IMR-90 (cell line): ENCODE data around the gene PACSIN2.

Source experiments
- MAFK ChIP-seq: IDR thresholded peaks from 2 replicates; pipeline ENCODE4 v1.6.1; 2012; ENCODE audit warnings: low read depth, low read length, improper control_type of control experiment
- MXI1 ChIP-seq: IDR thresholded peaks from 2 replicates; pipeline ENCODE4 v1.6.1; 2012; ENCODE audit warnings: low read depth, mild to moderate bottlenecking, low read length, moderate library complexity, borderline replicate concordance
- POLR2A ChIP-seq: IDR thresholded peaks from 2 replicates; pipeline ENCODE4 v1.6.1; 2012; ENCODE audit warnings: mild to moderate bottlenecking, low read depth, low read length
- RAD21 ChIP-seq: IDR thresholded peaks from 2 replicates; pipeline ENCODE4 v1.6.1; 2012; ENCODE audit warnings: low read length, improper control_type of control experiment
- RCOR1 ChIP-seq: IDR thresholded peaks from 2 replicates; pipeline ENCODE4 v1.6.1; 2012; ENCODE audit warnings: mild to moderate bottlenecking, low read length, improper control_type of control experiment; ENCODE audit not compliant: insufficient replicate concordance
- RFX5 ChIP-seq: IDR thresholded peaks from 2 replicates; pipeline ENCODE4 v1.8.0; 2012; ENCODE audit warnings: low read depth, mild to moderate bottlenecking, low read length, moderate library complexity
- SMC3 ChIP-seq: fragments of 150-350 bp; IDR thresholded peaks from 2 replicates; pipeline ENCODE4 v1.6.1; 2016; ENCODE audit warnings: low read depth, mild to moderate bottlenecking, antibody characterized with exemption, low read length, moderate library complexity
- TF ChIP-seq, protein P1 (sequence below): conservative IDR thresholded peaks from 2 replicates; pipeline ENCODE4 v1.5.1; 2012; ENCODE audit warnings: mild to moderate bottlenecking, low read depth, low read length, improper control_type of control experiment
- TF ChIP-seq, protein P2 (sequence below): fragments of 150-350 bp; IDR thresholded peaks from 2 replicates; pipeline ENCODE4 v1.6.1; 2016; ENCODE audit warnings: low read depth, mild to moderate bottlenecking, low read length, moderate library complexity, borderline replicate concordance

DNA sequence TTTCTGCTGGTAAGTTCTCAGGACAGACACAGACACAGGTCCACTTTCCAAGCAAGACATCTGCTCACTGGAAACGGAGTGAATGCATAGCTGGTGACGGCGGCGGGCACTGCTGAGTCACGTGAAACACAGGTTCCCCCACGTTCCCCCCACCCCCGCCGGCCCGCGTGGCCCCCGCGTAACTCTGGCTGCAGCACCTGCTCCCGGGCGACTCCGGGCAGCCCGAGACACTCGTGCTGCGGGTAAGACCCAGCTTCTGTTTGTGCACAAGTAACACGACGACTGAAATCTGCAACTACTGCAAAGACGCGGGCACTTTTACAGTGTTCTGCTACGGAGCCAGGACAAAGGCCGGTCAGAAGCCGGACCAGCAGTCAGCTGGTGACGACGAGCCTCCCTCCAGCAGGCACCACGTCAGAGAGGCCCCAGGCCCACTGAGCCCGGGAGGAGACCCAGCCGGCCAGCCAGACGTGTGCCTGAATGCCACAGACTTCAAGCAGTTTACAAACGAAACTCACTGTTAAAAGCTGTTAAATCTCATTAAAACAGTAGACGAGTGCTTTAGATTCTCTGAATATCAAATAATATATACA lies 145.0 kb downstream of the PACSIN2 start:
- TF ChIP-seq SMC3 (no peak), MXI1 (no peak), POLR2A (no peak), RAD21 (no peak), RFX5 (no peak), RCOR1 (no peak), MAFK (no peak)
- TF ChIP-seq, protein P1, sequence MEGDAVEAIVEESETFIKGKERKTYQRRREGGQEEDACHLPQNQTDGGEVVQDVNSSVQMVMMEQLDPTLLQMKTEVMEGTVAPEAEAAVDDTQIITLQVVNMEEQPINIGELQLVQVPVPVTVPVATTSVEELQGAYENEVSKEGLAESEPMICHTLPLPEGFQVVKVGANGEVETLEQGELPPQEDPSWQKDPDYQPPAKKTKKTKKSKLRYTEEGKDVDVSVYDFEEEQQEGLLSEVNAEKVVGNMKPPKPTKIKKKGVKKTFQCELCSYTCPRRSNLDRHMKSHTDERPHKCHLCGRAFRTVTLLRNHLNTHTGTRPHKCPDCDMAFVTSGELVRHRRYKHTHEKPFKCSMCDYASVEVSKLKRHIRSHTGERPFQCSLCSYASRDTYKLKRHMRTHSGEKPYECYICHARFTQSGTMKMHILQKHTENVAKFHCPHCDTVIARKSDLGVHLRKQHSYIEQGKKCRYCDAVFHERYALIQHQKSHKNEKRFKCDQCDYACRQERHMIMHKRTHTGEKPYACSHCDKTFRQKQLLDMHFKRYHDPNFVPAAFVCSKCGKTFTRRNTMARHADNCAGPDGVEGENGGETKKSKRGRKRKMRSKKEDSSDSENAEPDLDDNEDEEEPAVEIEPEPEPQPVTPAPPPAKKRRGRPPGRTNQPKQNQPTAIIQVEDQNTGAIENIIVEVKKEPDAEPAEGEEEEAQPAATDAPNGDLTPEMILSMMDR = no peak
- TF ChIP-seq, protein P2, sequence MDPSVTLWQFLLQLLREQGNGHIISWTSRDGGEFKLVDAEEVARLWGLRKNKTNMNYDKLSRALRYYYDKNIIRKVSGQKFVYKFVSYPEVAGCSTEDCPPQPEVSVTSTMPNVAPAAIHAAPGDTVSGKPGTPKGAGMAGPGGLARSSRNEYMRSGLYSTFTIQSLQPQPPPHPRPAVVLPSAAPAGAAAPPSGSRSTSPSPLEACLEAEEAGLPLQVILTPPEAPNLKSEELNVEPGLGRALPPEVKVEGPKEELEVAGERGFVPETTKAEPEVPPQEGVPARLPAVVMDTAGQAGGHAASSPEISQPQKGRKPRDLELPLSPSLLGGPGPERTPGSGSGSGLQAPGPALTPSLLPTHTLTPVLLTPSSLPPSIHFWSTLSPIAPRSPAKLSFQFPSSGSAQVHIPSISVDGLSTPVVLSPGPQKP = no peak
